SK-N-MC (cell line): ENCODE results near the gene SLC16A4.

ENCODE experiments used
- EZH2 ChIP-seq: fragments of 200-600 bp; sonication (generic); IDR thresholded peaks from one replicate; pipeline ENCODE4 v1.6.1; 2017; ENCODE audit warnings: antibody characterized with exemption
- FOXP2 ChIP-seq: optimal IDR thresholded peaks from 2 replicates; pipeline ENCODE3; 2011; ENCODE audit warnings: mild to moderate bottlenecking, moderate library complexity; ENCODE audit not compliant: insufficient read depth; ENCODE audit errors: extremely low read length, control extremely low read depth
- POLR2AphosphoS5 ChIP-seq: IDR thresholded peaks from 2 replicates; pipeline ENCODE4 v1.6.1; 2012; ENCODE audit warnings: mild to moderate bottlenecking, low read depth, low read length, borderline replicate concordance

DNA sequence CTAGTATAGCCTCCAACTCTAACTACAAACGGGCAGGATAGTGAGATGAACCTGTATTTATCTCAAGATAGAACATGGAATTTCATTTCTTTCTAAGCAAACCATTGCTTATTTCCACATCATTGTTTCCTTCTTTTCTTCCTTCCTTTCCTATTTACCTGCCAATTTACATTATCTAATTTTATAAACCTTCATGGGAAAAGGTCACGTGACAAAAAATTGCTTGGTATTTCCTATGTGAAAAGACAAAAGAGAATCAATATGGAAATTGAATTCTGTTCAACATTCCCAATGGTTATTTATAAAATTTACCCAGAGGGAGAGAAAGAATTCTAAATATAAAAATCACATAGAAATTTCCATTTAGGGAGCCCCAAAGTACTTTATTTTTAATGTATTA, 74.1 kb downstream of the SLC16A4 start:
- TF ChIP-seq EZH2 (no peak), POLR2AphosphoS5 (no peak), FOXP2 (no peak)
